Epithelial cell of umbilical artery (primary cell): ENCODE data around the gene NRIP2. TPM values are rescaled to one million over a fixed set of nuclear protein-coding genes. Genes with fewer than 3 reads are reported as not detected.

Experiments used
- total RNA-seq: library from RNA; depleted of rRNA; stranded (reverse); fragments of >200 nt; gene quantifications from 2 replicates; pipeline ENCODE4 v1.2.3, GENCODE V29; 2014

Gene NRIP2, protein sequence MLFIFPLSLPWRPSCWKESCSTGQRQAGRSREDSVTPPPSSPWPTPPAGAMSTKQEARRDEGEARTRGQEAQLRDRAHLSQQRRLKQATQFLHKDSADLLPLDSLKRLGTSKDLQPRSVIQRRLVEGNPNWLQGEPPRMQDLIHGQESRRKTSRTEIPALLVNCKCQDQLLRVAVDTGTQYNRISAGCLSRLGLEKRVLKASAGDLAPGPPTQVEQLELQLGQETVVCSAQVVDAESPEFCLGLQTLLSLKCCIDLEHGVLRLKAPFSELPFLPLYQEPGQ
- total RNA-seq = not detected in 2 replicates

DNA sequence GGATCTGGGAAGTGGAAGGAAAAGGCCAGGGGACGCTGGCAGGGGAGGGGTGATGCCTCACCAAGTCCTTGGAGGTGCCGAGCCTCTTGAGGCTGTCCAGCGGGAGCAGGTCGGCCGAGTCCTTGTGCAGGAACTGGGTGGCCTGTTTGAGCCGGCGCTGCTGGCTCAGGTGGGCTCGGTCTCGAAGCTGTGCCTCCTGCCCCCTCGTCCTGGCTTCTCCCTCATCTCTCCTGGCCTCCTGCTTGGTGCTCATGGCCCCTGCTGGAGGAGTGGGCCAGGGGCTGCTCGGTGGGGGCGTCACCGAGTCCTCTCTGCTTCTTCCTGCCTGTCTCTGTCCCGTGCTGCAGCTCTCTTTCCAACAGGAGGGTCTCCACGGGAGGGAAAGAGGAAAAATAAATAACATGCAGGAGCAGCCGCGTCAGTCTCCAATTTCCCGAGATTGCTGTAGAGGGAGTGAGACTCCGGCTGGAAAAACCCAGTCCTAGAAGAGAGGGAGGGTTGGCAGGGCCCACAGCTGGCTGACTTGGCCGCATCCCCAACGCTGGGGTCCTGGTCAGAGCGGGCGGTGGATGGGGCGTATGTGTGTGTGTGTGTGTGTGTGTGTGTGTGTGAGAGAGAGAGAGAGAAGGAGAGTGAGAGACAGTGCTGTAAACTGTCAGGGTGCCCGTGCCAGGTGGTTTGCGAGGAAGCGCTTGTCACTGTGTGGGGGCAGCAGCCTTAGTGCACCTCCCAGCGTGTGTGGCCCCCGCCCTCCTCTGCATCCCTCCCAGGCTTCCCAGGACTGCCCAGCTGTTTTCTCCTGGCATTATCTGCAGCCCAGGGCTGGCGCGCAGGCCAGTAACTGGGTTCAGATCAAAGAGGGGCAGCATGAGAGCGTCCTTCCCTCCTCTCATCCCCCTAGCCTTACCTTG is at the start of gene NRIP2:
Gene NRIP2 (minus strand): TSS at position 455 of the 911 bp plus-strand sequence. CDS start 52 bp downstream, at position 403.

DNA sequence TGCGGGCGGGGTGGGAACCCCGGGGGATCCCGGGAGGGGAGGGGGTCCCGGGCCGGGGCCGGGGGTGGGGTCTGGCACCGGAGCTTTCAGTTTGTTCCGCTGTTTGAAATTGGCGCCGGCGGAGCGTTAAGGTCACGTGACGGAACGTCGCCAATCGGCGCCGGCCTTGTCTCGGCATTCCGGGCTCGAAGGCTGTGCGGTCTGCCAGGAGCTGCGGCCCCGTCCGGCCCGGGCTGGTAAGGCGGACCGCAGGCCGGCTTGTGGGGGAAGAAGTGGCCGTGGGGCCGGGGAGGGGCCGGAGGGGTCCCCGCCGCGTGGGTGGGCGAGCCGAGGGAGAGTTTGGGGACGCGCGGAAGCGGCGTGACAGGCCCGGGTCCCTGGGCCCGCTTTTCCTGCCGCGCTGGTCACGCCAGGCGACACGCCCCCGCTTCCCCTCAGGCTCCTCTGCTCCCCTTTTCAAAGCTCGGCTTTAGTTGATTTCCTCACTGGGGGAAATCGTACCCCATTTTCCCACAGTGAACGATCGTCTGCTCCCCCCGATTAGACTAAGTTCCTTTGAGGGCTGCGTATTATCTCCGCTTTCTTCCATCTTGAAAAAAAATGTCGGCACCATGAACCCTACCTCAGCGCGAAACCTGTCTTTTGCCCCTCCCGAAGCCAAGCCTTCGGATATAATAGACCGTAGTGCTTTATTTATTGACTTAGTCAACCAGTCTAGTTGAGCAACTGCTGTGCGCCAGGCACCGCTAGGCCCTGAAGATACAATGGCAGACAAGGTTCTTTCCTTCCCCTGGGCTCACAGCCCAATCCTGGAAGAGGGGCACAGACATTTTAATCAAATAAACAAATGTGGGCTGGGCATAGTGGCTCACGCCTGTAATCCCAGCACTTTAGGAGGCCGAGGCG is 42.5 kb upstream of the NRIP2 start, which contains the start of the genes FOXM1 and RHNO1:
Gene FOXM1 (minus strand): TSS at position 128 of the 906 bp plus-strand sequence. CDS start 2,696 bp downstream, outside the sequence.
Gene RHNO1 (plus strand): TSS at position 177 of the 906 bp plus-strand sequence. CDS start 8,144 bp downstream, outside the sequence.

DNA sequence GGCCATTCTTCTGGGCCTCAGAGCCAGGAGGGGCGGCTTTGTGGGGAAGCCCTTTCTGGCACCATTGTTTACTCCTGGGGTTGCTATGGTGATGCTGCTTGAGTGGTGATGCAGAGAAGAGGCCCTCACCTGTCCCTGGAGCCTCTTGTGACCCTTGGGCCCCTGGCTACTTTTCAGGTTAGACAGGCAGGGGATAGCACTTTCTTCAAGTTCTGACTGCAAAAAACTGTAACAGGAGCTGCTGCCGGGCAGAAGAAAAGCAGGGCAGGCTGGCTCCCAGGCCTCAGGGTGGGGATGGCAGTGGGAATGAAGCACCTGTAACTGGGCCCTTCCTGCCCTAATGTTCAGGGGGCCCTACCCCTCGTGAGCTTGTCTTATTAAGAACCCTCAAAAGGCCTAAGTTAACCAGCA is 22.2 kb upstream of the NRIP2 start, which contains the start of gene TEX52:
Gene TEX52 (minus strand): TSS at position 19 of the 411 bp plus-strand sequence. CDS start 13 bp downstream, at position 6.

DNA sequence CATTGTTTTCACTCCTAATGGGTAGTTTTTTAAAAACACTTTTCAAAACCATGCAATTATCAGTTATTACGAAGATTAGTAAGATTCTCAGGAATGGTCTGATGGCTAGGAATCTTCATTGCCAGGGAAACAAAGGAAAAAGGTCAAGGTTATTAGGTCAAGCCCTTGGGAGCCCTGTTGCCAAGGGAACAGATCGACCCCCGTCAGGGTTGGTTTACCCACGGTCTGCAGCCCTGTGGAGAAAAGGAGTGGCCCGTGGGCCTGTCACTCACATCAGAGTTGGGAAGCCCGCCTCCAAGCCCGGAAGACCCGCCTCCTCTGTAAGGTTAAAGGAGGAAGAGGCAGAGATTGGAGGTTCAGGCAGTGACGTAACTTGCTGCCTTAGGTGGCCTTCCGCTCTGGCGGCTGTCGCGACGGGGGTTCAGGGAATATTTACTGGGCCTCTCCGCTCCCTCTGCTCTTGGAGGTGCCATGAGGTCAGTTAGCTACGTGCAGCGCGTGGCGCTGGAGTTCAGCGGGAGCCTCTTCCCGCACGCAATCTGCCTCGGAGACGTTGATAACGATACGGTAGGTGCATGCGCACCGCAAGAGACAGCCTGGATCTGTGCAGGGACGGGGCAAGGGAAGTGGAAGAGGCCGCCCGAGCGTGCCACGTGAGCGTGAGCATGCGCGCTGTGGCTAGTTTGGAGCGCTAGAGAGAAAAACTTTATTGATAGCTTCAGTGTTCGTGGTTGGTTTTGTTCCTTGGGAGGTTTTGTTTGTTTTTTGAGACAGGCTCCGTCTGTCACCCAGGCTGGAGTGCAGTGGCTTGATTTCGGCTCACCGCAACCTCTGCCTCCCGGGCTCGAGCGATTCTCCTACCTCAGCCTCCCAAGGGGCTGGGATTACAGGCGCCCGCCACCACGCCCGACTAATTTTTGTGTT is 22.3 kb downstream of the NRIP2 start, which contains the start of gene ITFG2:
Gene ITFG2 (plus strand): TSS at position 379 of the 924 bp plus-strand sequence. CDS start 93 bp downstream, at position 472.

DNA sequence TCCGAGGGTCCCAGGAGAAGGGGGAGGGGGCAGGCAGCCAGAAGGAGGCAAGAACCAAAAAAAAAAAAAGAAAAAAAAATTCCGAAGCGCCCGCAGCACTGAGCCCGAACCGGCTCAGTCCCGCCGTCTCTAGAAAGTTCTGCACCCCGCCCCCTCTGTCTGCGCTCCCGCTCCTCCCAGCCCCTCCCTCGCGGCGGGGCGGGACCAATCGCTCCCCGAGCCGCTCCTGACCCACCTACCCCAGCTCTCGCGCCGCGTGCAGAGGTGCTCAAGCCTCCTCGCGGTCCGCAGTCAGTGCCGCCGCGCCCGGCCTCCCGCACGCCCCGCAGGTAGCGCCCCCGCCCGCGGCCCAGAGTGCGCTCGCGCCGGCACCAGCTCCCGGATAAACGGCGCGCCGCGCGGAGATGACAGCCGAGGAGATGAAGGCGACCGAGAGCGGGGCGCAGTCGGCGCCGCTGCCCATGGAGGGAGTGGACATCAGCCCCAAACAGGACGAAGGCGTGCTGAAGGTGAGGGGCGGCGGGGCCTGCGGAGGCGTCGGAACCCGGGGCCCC is 40.0 kb downstream of the NRIP2 start, which contains the start of gene FKBP4:
Gene FKBP4 (plus strand): TSS at position 235 of the 554 bp plus-strand sequence. CDS start 170 bp downstream, at position 405.

Other genes starting within 250 kb of the NRIP2 start
- 69.2 and 92.4 TPM in 2 replicates for gene FKBP4, start 40.1 kb downstream of the NRIP2 start, total RNA-seq
- gene ITFG2, start 22.4 kb downstream of the NRIP2 start, total RNA-seq = 10.1 and 11.1 TPM in 2 replicates
- not detected in 2 replicates for gene TEX52, start 22.0 kb upstream of the NRIP2 start, total RNA-seq
- 5.2 and 7.9 TPM in 2 replicates for gene FOXM1, start 42.1 kb upstream of the NRIP2 start, total RNA-seq
- gene RHNO1, start 42.2 kb upstream of the NRIP2 start, total RNA-seq = 16.9 and 22.5 TPM in 2 replicates
- gene TULP3, start 55.9 kb upstream of the NRIP2 start, total RNA-seq = 12.3 and 14.7 TPM in 2 replicates
- gene TEAD4, start 124.4 kb upstream of the NRIP2 start, total RNA-seq = 19.8 and 22.8 TPM in 2 replicates
- gene TSPAN9, start 242.3 kb upstream of the NRIP2 start, total RNA-seq = 35.1 and 50.6 TPM in 2 replicates